HG03432 (cell line): ENCODE data around the gene AMDHD1.
"Not testable (repeated sequence)": the region's sequence is repeated elsewhere in the genome, so short reads cannot be mapped to it uniquely, and the experiment has no call there.

Experiments used
- ATAC-seq: cut with Tn5 transposase; IDR thresholded peaks from one replicate; pipeline ENCODE4 v1.9.1; 2021; ENCODE audit warnings: mild to moderate bottlenecking, moderate library complexity; ENCODE audit not compliant: unreplicated experiment

The AMDHD1 gene

GRCh38 chr12:95963096-95963495 lies 20.0 kb downstream of the AMDHD1 start:
- ATAC-seq = no peak

DNA sequence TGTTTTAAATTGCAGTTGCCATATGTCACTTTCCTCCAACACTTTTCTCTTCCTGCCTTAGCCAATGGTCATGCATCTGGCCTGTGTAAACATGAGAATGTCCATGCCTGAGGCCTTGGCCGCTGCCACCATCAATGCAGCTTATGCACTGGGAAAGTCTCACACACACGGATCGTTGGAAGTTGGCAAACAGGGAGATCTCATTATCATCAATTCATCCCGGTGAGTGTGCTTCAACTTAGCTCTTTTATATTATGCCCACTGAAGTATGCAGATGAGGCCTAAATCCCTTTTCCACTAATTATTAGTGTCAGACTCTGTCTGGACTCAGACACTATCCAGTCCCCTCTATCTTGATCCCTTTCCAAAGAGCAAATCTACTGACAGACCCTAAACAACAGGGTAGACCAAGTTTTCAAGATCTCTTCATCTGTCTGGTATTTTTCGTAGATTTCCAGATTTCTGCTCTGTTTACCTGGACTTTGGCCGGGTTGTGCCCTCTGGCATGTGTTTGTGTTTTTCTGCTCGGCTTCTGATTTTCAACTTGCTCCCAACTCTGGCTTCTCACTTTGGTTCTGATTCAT lies 23.2 kb downstream of the AMDHD1 start:
- no peak for ATAC-seq

- no peak for ATAC-seq
These were observed 24.2 kb downstream of the AMDHD1 start for GRCh38 chr12:95967301-95967700.

GRCh38 chr12:95969116-95969515 lies 26.0 kb downstream of the AMDHD1 start:
- not testable (repeated sequence) for ATAC-seq

DNA sequence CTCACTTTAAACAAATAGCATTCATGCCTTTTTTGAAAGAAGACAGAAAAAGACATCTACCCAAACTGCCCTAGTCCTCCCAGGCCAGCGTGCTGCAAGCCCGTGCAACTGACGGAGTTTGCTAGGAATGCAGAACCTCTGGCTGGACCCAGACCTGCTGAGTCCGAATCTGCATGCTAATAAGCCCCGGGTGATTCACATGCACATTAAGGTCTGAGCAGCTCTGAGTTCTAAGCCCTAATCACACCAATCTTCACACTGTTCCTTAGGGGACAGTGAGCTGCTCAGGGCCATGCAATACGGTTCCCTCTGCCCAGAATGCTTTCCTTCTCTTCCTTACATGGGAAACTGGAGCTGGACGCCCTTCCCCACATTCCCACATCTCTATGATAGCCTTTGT lies 27.8 kb downstream of the AMDHD1 start:
- ATAC-seq = no peak

DNA sequence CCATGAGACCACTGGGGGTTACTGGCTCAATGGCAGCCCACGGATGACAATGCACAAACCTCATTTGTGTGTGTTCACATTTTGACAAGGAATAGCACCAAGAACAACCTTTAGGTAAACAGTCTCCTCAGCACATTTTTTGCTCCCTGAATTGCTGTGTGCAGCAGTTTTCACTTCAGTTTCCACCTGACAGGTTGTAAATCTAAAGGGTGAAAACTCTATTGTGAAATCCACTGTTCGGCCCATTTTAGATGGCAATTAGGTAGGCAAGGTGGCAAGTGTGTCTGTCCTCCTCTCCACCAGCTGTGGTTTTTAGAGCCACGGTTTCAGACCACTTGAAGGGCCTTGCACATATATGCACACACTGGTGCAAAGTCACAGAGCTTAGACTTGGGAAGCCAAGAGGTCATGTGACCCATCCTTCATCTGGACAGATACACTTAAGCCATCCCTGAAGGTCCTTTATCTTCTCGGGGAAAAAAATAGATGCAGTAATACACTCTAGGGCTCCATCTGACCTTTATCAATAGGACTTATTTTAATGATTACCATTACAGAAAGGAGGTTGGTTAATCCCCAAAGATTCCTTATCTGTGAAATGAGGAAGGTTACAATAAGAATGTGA lies 29.8 kb downstream of the AMDHD1 start:
- no peak for ATAC-seq

DNA sequence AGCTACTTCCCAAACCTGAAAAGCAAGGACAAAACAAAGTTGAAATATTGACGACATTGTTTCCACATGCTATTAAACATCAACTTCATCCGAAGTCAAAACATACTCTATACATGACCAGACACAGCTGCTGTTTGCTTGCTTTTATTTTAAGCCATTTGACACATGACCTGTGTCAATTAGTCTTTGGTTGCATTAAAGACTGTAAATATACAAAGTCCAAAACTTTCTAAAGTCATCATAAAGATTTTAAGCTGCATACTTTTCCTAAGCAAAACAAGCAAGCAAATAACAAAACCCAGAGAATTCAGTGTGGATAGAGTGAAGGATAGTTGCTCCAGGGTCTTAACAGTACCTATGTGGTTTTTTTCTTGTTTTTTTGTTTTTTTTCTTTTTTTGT lies 31.2 kb downstream of the AMDHD1 start:
- ATAC-seq = no peak

GRCh38 chr12:95975491-95975890 lies 32.4 kb downstream of the AMDHD1 start:
- no peak for ATAC-seq

DNA sequence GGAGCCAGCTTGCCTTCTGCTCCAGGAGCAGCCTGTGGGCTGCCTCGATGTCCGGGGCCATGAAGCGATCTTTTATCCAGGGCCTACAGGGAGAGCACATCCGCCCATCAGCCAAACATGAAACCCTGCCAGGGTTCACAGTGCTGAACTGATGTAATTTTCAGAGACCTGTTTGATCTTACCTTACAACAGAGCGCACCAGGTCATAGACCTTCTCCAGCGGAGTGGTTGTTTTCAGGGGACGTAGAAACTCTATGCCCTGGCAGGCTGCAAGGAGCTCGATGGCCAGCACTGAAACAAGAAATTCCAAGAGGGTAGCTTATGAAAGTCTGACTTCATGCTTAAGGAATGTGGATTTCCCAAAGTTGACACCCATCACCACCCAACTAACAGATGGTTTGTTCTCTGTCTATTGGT lies 33.3 kb downstream of the AMDHD1 start:
- ATAC-seq = no peak

GRCh38 chr12:95977764-95978305 lies 34.7 kb downstream of the AMDHD1 start:
- no peak for ATAC-seq

- ATAC-seq = no peak
These were observed 35.2 kb downstream of the AMDHD1 start for GRCh38 chr12:95978351-95978750.

- no peak for ATAC-seq
These were observed 35.6 kb downstream of the AMDHD1 start for GRCh38 chr12:95978774-95979173.

GRCh38 chr12:95980437-95980836 lies 37.3 kb downstream of the AMDHD1 start:
- no peak for ATAC-seq

GRCh38 chr12:95982602-95983001 lies 39.5 kb downstream of the AMDHD1 start:
- ATAC-seq = no peak

DNA sequence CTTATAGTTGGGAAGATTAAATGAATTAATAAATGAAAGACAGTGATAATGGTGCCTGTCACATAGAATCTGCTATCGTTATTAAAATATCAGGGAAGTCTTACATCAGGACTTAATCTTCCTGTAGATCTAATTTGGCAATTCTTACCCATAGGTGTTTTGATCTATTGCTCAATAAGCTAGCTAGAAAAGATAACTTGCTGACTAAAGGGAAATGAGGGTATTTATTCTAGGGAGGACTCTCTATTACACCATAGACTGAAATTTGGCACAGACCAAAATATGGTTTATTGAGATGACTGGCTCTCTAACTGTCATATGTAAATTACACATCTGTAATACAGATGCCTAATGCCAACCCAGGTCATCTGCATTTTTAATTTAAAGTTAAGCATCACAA lies 41.6 kb downstream of the AMDHD1 start:
- no peak for ATAC-seq

DNA sequence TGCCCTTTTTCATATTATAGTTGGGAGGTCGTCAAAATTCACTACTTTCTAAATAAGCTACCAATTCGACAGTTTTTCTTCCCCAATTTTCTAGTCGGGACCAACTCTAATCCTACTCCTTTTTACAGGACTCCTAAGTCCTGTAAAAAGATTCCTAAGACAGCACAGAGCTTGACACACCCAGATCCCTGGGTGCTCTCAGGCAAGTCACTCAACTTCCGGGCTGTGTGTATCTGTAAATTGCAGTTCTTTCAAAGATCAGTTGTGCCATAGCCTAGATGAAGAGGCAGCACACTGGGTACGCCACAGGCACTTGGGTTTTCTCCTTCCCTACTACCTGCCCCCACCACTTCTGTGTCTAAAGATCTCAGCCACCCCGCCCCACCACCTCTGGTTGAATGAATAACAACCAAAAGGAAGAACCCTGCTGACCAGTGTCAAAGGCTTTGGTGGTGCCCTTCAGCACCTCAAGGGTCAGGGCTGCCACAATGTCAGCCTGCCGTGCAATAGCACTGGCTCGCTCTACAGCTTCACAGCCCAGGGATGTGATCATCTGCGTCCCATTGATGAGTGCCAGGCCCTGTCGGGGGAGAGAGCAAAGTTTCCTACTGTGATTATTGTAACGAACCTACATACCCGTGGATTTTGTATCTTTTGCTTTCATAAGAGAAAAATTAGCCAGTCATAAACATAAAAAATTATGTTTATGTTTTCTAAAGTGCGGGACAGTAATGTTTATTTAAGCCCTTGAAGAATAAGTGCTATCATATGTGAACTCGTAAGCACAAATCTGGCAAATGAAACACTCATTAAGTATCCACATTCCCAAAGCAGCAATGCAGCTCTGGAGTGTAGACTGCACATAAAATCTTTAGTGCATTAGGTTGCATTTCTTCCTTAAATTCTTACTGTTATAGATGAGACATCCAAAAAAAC lies 43.8 kb downstream of the AMDHD1 start:
- no peak for ATAC-seq

DNA sequence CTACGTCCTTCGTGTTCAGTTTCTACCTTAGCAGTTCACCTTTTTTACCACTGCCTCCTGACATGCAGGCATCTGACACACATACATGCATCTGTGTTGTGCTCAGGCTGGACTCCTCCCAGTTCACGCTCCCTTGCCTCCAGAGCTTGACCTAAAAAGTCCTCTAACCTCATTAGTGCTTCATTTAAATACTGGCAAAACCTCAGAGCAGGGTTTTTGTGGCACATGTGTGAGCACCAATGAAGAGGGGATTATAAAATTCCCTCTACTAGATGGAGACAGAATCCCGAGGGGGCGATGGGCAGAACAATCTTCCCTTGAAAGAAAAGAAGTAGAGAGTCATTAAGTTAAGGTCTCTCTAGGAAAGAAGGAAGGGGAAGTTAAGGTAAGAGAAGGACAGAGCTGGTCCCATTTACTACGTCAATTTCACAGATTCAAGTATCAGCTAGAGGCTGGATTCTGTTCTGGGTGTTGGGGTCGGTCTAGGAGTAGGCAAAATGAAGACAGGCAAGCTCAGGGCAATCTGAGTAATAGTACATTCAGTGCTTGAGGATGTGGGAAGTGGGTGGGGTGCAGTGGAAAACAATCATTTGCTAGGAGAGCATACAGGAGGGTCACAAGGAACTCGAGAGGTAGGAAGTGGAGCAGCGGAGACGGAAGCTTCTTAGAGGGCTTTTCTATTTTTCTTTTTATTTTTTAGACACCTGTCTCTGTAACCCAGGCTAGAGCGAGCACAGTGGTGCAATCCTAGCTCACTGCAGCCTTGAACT lies 45.6 kb downstream of the AMDHD1 start:
- ATAC-seq = no peak

GRCh38 chr12:95989504-95990123 lies 46.5 kb downstream of the AMDHD1 start:
- ATAC-seq = no peak

- no peak for ATAC-seq
These were observed 47.0 kb downstream of the AMDHD1 start for GRCh38 chr12:95990136-95990535.

DNA sequence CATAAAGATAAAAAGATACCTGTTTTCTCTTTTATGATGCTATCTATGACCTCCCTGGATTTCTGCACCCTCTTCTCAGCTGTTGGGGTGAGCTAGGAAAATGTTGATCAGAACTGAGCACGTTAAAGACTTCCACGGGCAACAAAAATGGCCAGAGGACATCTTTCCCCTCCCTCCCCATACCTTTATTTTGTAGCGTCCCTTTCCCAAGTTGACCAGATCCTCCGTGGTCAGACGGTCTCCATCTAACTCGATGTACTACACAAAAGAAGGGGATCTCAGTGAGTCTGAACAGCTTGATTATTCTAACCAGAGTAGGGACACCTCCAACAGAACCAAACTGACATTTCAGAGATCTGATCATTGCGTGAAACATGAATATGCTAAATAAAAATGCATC lies 50.8 kb downstream of the AMDHD1 start:
- ATAC-seq = no peak
